Prostate gland (tissue), 2 donors: ENCODE data around the gene ARHGEF28. TPM values are rescaled to one million over a fixed set of nuclear protein-coding genes. Genes with fewer than 3 reads are reported as not detected.

ENCODE experiments used
- DNase-seq: peaks from one replicate; pipeline ENCODE4 v3.0.0-alpha.2; 2019; ENCODE audit warnings: low spot score
- H3K27ac ChIP-seq, 2 donors: fragments of 200-600 bp; sonication (generic); 2 replicates each; pipeline ENCODE4 v1.5.1; 2017 to 2019
- H3K27me3 ChIP-seq: fragments of 200-600 bp; sonication (generic); replicated peaks from 2 replicates; pipeline ENCODE4 v1.5.1; 2019; ENCODE audit not compliant: insufficient read depth
- H3K36me3 ChIP-seq, 2 donors: fragments of 200-600 bp; sonication (generic); 1 replicate in 1 of 2; 2 replicates in 1 of 2; pipeline versions ENCODE4 v1.5.1 to v1.8.1; 2017 to 2019
- H3K4me1 ChIP-seq: fragments of 200-600 bp; sonication (generic); replicated peaks from 2 replicates; pipeline ENCODE4 v1.5.1; 2019
- H3K4me3 ChIP-seq, 2 donors: fragments of 200-600 bp; sonication (generic); 2 replicates each; pipeline ENCODE4 v1.5.1; 2017 to 2019
- H3K9me3 ChIP-seq: fragments of 200-600 bp; sonication (generic); 2 replicates; pipeline ENCODE4 v1.5.1; 2017
- POLR2A ChIP-seq: fragments of 450-650 bp; IDR thresholded peaks from one replicate; pipeline ENCODE4 v1.6.1; 2016; ENCODE audit warnings: antibody characterized with exemption, mild to moderate bottlenecking
- POLR2AphosphoS5 ChIP-seq: sonication (generic); formaldehyde crosslinking; IDR thresholded peaks from one replicate; pipeline ENCODE4 v1.6.1; 2017; ENCODE audit warnings: antibody characterized with exemption
- WGBS: methylation state at CpG from one replicate; pipeline ENCODE4 v1.1.5; 2018; 5-methylcytosine and 5-hydroxymethylcytosine counted together
- intact Hi-C: fragments of 100-400 bp; cut with DNase I; formaldehyde crosslinking; loops from one replicate; pipeline ENCODE4 v1.14.2; 2022
- total RNA-seq, 2 donors: library from RNA; depleted of rRNA; stranded (reverse); fragments of >200 nt; gene quantifications; one replicate each; pipeline ENCODE4 v1.1.0, GENCODE V29; 2016
- TF ChIP-seq, protein P1 (sequence below), 4 experiments: fragments of 200-600 bp in 2 of 4; fragments of 450-650 bp in 2 of 4; sonication (generic) in 2 of 4; IDR thresholded peaks; 1 replicate in 3 of 4; 2 replicates in 1 of 4; pipeline ENCODE4 v1.5.1; 2016 to 2019; ENCODE audit warnings: antibody characterized with exemption in 4 of 4, mild to moderate bottlenecking in 2 of 4, moderate library complexity in 2 of 4

Gene ARHGEF28
- total RNA-seq, 2 donors from 2014 or later, result 18.9 to 28.3 TPM

- WGBS, result 91% methylated on average over 3 of the region's 3 CpGs
- Histone ChIP-seq H3K4me1 (no peaks in the 10 kb centered on the region), H3K27ac (no peak overlapping the region), H3K27me3 (no peaks in the 10 kb centered on the region), H3K4me3 (no peak overlapping the region), H3K36me3 (no peaks in the 10 kb centered on the region), H3K9me3 (no peaks in the 10 kb centered on the region)
- DNase-seq, result no peak
- intact Hi-C loops, result no loop called here
- no peak for TF ChIP-seq POLR2AphosphoS5
- TF ChIP-seq, protein P1, sequence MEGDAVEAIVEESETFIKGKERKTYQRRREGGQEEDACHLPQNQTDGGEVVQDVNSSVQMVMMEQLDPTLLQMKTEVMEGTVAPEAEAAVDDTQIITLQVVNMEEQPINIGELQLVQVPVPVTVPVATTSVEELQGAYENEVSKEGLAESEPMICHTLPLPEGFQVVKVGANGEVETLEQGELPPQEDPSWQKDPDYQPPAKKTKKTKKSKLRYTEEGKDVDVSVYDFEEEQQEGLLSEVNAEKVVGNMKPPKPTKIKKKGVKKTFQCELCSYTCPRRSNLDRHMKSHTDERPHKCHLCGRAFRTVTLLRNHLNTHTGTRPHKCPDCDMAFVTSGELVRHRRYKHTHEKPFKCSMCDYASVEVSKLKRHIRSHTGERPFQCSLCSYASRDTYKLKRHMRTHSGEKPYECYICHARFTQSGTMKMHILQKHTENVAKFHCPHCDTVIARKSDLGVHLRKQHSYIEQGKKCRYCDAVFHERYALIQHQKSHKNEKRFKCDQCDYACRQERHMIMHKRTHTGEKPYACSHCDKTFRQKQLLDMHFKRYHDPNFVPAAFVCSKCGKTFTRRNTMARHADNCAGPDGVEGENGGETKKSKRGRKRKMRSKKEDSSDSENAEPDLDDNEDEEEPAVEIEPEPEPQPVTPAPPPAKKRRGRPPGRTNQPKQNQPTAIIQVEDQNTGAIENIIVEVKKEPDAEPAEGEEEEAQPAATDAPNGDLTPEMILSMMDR (IDR thresholded peaks at IDR 0.05), result no peak
- no peak for TF ChIP-seq POLR2A
Observed at GRCh38 chr5:73698011-73698410, 72.0 kb downstream of the ARHGEF28 start.

DNA sequence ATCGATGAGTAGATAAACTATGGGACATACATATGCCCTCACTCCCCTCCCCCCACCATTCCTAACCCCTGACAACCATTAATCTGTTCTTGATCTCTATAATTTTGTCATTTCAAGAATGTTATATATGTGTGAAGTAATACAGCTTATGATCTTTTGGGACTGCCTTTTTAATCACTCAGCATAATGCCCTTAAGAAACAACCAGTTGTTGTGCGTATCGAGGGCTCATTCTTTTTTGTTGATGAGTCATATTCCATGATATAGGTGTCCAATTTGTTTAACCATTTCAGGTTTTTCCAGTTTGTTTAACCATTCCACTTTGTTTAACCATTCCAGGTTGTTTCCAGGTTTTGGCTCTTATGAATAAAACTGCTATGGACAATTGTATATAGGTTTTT, 75.6 kb downstream of the ARHGEF28 start:
- WGBS, result 58% methylated on average over 3 of the region's 3 CpGs
- Histone ChIP-seq H3K27ac (no peak overlapping the region), H3K4me3 (no peak overlapping the region), H3K9me3 (no peaks in the 10 kb centered on the region), H3K36me3 (no peaks in the 10 kb centered on the region), H3K4me1 (no peaks in the 10 kb centered on the region), H3K27me3 (no peaks in the 10 kb centered on the region)
- no peak for DNase-seq
- intact Hi-C loops, result no loop called here
- TF ChIP-seq POLR2AphosphoS5 (no peak), POLR2A (no peak)
- TF ChIP-seq, protein P1 (IDR thresholded peaks at IDR 0.05), result no peak

DNA sequence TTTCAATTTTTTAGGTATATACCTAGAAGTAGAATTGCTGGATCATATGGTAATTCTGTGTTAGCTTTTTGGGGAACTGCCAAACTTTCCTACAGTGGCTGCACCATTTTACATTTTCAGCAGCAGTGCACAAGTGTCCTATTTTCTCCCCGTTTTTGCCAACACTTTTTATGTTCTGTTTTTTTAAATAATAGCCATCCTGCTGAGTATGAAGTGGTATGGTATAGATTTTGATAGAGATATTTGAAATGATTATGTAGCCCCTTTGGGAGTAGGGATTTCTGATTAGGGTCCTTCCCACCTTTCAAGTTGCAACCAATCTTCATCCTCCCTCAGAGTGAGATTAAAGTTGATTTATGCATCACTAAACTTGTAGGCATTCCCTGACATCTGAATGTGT, 76.5 kb downstream of the ARHGEF28 start:
- TF ChIP-seq, protein P1 (IDR thresholded peaks at IDR 0.05), result no peak
- no peak for TF ChIP-seq POLR2A
- no peak for TF ChIP-seq POLR2AphosphoS5
- DNase-seq, result no peak
- intact Hi-C loops, result no loop called here
- WGBS, result 75% methylated on average over 1 of the region's 1 CpG
- Histone ChIP-seq H3K4me1 (no peaks in the 10 kb centered on the region), H3K36me3 (no peaks in the 10 kb centered on the region), H3K9me3 (no peaks in the 10 kb centered on the region), H3K27ac (no peak overlapping the region), H3K27me3 (no peaks in the 10 kb centered on the region), H3K4me3 (no peak overlapping the region)

- Histone ChIP-seq H3K4me1 (no peaks in the 10 kb centered on the region), H3K9me3 (no peaks in the 10 kb centered on the region), H3K27ac (no peak overlapping the region), H3K4me3 (no peak overlapping the region), H3K36me3 (no peaks in the 10 kb centered on the region), H3K27me3 (no peaks in the 10 kb centered on the region)
- TF ChIP-seq, protein P1 (IDR thresholded peaks at IDR 0.05), result no peak
- no peak for DNase-seq
- intact Hi-C loops, result no loop called here
Observed at GRCh38 chr5:73702951-73703350, 77.0 kb downstream of the ARHGEF28 start.

- Histone ChIP-seq H3K4me1 (no peaks in the 10 kb centered on the region), H3K27ac (no peak overlapping the region), H3K4me3 (no peak overlapping the region), H3K27me3 (no peaks in the 10 kb centered on the region), H3K36me3 (no peaks in the 10 kb centered on the region), H3K9me3 (no peaks in the 10 kb centered on the region)
- no peak for DNase-seq
- intact Hi-C loops, result no loop called here
- TF ChIP-seq, protein P1 (IDR thresholded peaks at IDR 0.05), result no peak
- no peak for TF ChIP-seq POLR2A
- TF ChIP-seq POLR2AphosphoS5, result no peak
Observed at GRCh38 chr5:73705364-73705763, 79.4 kb downstream of the ARHGEF28 start.
